SK-N-SH treated with all-trans-retinoic acid at 6 μM for 48 hours (cell line): ENCODE measurements around the gene EBLN2.

ENCODE experiments used
- ATAC-seq: fragments of 200-7000 bp; cut with Tn5 transposase; 3 replicates; pipeline ENCODE4 v1.9.1; 2020; ENCODE audit warnings: mild to moderate bottlenecking, moderate library complexity
- ARNTL ChIP-seq: fragments of 450-650 bp; formaldehyde crosslinking; IDR thresholded peaks from 2 replicates; pipeline ENCODE4 v1.5.0; 2020; ENCODE audit warnings: low read depth, mild to moderate bottlenecking, moderate library complexity, borderline replicate concordance
- BACH2 ChIP-seq: fragments of 250-450 bp; sonication (Bioruptor Pico); IDR thresholded peaks from 2 replicates; pipeline ENCODE4 v1.9.0; 2021; ENCODE audit warnings: mild to moderate bottlenecking, borderline replicate concordance
- CREB5 ChIP-seq: fragments of 250-450 bp; sonication (Bioruptor Pico); IDR thresholded peaks from 2 replicates; pipeline ENCODE4 v1.5.1; 2020; ENCODE audit warnings: low read depth, mild to moderate bottlenecking, moderate library complexity
- CSRNP3 ChIP-seq: fragments of 250-450 bp; sonication (Bioruptor Pico); IDR thresholded peaks from 2 replicates; pipeline ENCODE4 v1.5.1; 2021; ENCODE audit warnings: mild to moderate bottlenecking, moderate library complexity
- ESRRG ChIP-seq: fragments of 250-450 bp; sonication (Bioruptor Pico); IDR thresholded peaks from 2 replicates; pipeline ENCODE4 v1.6.1; 2021; ENCODE audit warnings: mild to moderate bottlenecking
- GLIS3 ChIP-seq: fragments of 250-450 bp; sonication (Bioruptor Pico); IDR thresholded peaks from 2 replicates; pipeline ENCODE4 v1.5.0; 2020; ENCODE audit warnings: mild to moderate bottlenecking, moderate library complexity
- ISL1 ChIP-seq: fragments of 250-450 bp; sonication (Bioruptor Pico); IDR thresholded peaks from 2 replicates; pipeline ENCODE4 v2.1.2; 2022; ENCODE audit warnings: mild to moderate bottlenecking, moderate library complexity
- OSR1 ChIP-seq: fragments of 250-450 bp; sonication (Bioruptor Pico); IDR thresholded peaks from 2 replicates; pipeline ENCODE4 v1.8.0; 2022; ENCODE audit warnings: moderate library complexity, mild to moderate bottlenecking, inconsistent platforms
- POU6F1 ChIP-seq: fragments of 250-450 bp; sonication (Bioruptor Pico); IDR thresholded peaks from 2 replicates; pipeline ENCODE4 v1.8.0; 2021; ENCODE audit warnings: low read depth, mild to moderate bottlenecking, moderate library complexity, borderline replicate concordance
- PPARA ChIP-seq: fragments of 250-450 bp; sonication (Bioruptor Pico); IDR thresholded peaks from 2 replicates; pipeline ENCODE4 v1.5.0; 2020; ENCODE audit warnings: mild to moderate bottlenecking, borderline replicate concordance
- RARB ChIP-seq: fragments of 250-450 bp; sonication (Bioruptor Pico); IDR thresholded peaks from 2 replicates; pipeline ENCODE4 v1.8.0; 2021; ENCODE audit warnings: mild to moderate bottlenecking, moderate library complexity
- SNAI2 ChIP-seq: fragments of 250-450 bp; sonication (Bioruptor Pico); IDR thresholded peaks from 2 replicates; pipeline ENCODE4 v1.5.0; 2020; ENCODE audit warnings: mild to moderate bottlenecking, moderate library complexity
- TCF4 ChIP-seq: fragments of 250-450 bp; sonication (Bioruptor Pico); IDR thresholded peaks from 2 replicates; pipeline ENCODE4 v1.8.0; 2021; ENCODE audit warnings: mild to moderate bottlenecking, moderate library complexity, borderline replicate concordance
- TOX ChIP-seq: fragments of 250-450 bp; sonication (Bioruptor Pico); IDR thresholded peaks from 2 replicates; pipeline ENCODE4 v1.8.0; 2021; ENCODE audit warnings: mild to moderate bottlenecking, moderate library complexity, borderline replicate concordance
- TSHZ2 ChIP-seq: fragments of 250-450 bp; sonication (Bioruptor Pico); IDR thresholded peaks from 2 replicates; pipeline ENCODE4 v1.5.0; 2020; ENCODE audit warnings: mild to moderate bottlenecking, moderate library complexity
- ZC3H10 ChIP-seq: fragments of 250-450 bp; sonication (Bioruptor Pico); IDR thresholded peaks from 2 replicates; pipeline ENCODE4 v1.5.1; 2021; ENCODE audit warnings: mild to moderate bottlenecking, moderate library complexity
- ZFP3 ChIP-seq: fragments of 250-450 bp; sonication (Bioruptor Pico); IDR thresholded peaks from 2 replicates; pipeline ENCODE4 v1.5.0; 2020; ENCODE audit warnings: mild to moderate bottlenecking, moderate library complexity
- ZFP30 ChIP-seq: fragments of 450-650 bp; formaldehyde crosslinking; IDR thresholded peaks from 2 replicates; pipeline ENCODE4 v1.5.0; 2022; ENCODE audit warnings: mild to moderate bottlenecking, moderate library complexity
- ZNF565 ChIP-seq: fragments of 450-650 bp; formaldehyde crosslinking; conservative IDR thresholded peaks from 2 replicates; pipeline ENCODE4 v1.5.0; 2020; ENCODE audit warnings: low read depth, mild to moderate bottlenecking, moderate library complexity
- ZNF70 ChIP-seq: fragments of 450-650 bp; formaldehyde crosslinking; IDR thresholded peaks from 2 replicates; pipeline ENCODE4 v1.5.0; 2020; ENCODE audit warnings: mild to moderate bottlenecking, moderate library complexity
- ZNF8 ChIP-seq: fragments of 450-650 bp; formaldehyde crosslinking; IDR thresholded peaks from 2 replicates; pipeline ENCODE4 v1.5.0; 2020; ENCODE audit warnings: mild to moderate bottlenecking, moderate library complexity

EBLN2 gene

GRCh38 chr3:73061416-73061815, at the start of gene EBLN2:
TSS of gene EBLN2 (plus strand) at chr3:73061659. CDS start at chr3:73062082, 423 bp downstream.
- TF ChIP-seq TCF4 (CRISPR knock-in tag) (no peak), ZNF8 (CRISPR knock-in tag) (no peak), GLIS3 (no peak), BACH2 (CRISPR knock-in tag) (no peak), ZNF565 (CRISPR knock-in tag) (no peak), CSRNP3 (CRISPR knock-in tag) (no peak), POU6F1 (CRISPR knock-in tag) (no peak), CREB5 (CRISPR knock-in tag) (no peak), RARB (CRISPR knock-in tag) (no peak), ZFP3 (CRISPR knock-in tag) (no peak), SNAI2 (no peak), ZFP30 (CRISPR knock-in tag) (no peak), OSR1 (CRISPR knock-in tag) (no peak), ZNF70 (CRISPR knock-in tag) (no peak), ZC3H10 (CRISPR knock-in tag) (no peak), TOX (no peak), ESRRG (no peak)

GRCh38 chr3:73018298-73018697, 43.2 kb upstream of the EBLN2 start:
- TF ChIP-seq ARNTL (CRISPR knock-in tag) (no peak), ZC3H10 (CRISPR knock-in tag) (no peak), CSRNP3 (CRISPR knock-in tag) (no peak), PPARA (CRISPR knock-in tag) (no peak), CREB5 (CRISPR knock-in tag) (no peak), ZFP3 (CRISPR knock-in tag) (no peak), ZNF70 (CRISPR knock-in tag) (no peak), ESRRG (no peak), TSHZ2 (CRISPR knock-in tag) (no peak), ISL1 (no peak), POU6F1 (CRISPR knock-in tag) (no peak), SNAI2 (no peak), RARB (CRISPR knock-in tag) (no peak)
- ATAC-seq: no peak

More at GRCh38 chr3:73061416-73061815, at the start of gene EBLN2:
- ATAC-seq: no peak
